DOHH2 (cell line): ENCODE measurements around the gene GRID1.

Source experiments
- CTCF ChIP-seq: fragments of 200-600 bp; sonication (generic); IDR thresholded peaks from one replicate; pipeline ENCODE4 v1.5.1; 2014; ENCODE audit warnings: antibody characterized with exemption, mild to moderate bottlenecking, low read depth, low read length; ENCODE audit not compliant: poor library complexity, severe bottlenecking
- EZH2phosphoT487 ChIP-seq: fragments of 200-600 bp; sonication (generic); IDR thresholded peaks from 2 replicates; pipeline ENCODE4 v1.6.1; 2017; ENCODE audit warnings: borderline replicate concordance, mild to moderate bottlenecking, antibody characterized with exemption, low read length, moderate library complexity, mixed read lengths

- TF ChIP-seq CTCF, result no peak
- no peak for TF ChIP-seq EZH2phosphoT487
Observed at GRCh38 chr10:86232644-86233043, 134.0 kb downstream of the GRID1 start.
